ENCODE measurements around the gene HSPG2.

The HSPG2 gene

DNA sequence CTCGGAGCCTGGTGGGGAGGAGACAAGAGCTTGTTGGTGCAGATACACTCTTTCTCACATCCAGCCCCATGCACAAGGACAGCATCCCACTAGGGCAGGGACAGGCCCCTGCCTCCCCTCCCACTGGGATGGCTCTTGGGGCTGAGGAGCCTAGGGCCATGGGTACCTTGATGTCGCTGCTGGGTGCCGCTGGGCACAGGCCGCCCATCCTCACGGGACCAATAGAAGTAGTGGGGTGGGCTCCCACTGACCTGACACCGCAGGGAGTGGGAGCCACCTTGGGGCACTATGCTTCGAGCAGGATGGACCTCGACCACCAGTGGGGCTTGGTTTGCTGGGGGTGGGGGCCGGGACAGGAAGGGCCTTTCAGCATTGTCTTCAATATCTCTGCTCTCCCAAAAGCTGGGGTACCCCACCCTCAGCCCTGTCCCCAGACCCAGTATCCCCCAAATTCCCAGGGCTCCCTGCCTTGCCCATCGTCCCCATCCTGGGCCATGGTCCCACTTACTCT is 77.4 kb downstream of the HSPG2 start:
- DNase-seq: no peak

DNA sequence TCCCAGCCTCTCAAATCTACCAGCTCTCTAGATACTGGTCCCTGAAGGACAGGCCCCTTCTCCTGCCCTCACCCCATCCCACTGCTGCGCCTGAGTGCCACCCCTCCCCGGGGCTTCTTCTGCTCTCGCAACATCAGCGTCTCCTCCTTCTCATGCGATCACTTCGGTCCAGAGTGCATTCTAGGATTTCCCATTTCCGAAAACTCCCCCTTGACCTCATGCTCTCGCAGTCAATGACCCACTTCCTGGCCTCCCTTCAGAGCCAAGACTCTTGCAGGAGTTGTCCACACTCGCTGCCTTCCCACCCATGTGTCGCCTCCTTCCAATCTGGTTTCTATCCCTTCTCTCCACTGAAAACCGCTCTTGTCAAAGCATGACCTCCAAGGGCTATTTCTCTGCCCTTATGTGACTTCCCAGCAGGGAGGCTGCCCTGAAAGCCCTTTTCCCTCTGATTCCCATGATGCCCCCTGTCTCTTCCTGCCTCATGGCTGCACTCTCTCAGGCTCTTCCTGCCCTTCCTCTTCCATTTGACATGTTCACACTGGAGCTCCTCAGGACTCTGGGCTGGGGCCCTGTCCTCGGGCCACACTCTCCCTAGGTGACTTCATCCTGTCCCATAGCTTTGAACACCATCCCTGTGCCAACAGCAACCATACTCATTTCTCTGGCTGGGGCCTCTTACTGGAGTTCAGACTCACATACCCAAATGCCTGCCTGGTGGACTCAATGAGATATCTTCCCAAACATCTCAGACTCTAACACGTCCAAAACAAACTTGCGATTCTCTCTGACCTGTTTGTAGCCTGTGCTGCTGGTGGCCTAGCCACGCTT is 79.1 kb downstream of the HSPG2 start:
- DNase-seq: no peak

DNA sequence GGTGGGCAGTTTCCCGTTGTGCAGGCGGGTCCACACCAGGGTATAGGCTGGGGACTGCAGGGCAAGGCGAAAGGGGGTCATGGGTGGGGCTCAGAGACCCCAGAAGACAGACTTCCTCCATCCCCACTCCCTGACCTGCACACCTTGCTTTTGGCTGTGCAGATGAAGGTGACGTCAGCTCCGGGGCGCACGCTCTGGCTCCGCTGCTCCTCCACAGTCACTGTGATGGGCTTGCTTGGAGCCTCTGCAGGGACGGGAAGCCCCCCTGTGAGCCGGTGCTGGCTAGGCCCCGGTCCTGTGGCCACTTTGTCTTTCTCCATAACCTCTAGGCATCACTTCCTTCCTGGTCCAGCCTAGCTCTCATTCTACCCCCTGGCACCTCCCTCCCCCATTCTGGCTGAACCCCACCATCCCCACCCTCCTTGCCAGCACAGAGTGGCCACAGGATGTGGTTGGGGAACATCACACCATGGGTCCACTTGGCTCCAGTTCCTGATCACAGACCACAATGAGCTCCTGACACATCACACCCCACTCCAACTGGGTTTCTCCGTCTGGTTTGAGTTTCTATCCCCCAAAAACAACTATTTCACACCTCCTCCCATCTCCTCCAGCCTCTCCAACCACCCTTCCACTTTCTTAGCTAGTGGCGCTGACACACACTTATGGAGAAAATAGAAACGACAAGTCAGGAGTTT is 79.8 kb downstream of the HSPG2 start:
- no peak for DNase-seq

DNA sequence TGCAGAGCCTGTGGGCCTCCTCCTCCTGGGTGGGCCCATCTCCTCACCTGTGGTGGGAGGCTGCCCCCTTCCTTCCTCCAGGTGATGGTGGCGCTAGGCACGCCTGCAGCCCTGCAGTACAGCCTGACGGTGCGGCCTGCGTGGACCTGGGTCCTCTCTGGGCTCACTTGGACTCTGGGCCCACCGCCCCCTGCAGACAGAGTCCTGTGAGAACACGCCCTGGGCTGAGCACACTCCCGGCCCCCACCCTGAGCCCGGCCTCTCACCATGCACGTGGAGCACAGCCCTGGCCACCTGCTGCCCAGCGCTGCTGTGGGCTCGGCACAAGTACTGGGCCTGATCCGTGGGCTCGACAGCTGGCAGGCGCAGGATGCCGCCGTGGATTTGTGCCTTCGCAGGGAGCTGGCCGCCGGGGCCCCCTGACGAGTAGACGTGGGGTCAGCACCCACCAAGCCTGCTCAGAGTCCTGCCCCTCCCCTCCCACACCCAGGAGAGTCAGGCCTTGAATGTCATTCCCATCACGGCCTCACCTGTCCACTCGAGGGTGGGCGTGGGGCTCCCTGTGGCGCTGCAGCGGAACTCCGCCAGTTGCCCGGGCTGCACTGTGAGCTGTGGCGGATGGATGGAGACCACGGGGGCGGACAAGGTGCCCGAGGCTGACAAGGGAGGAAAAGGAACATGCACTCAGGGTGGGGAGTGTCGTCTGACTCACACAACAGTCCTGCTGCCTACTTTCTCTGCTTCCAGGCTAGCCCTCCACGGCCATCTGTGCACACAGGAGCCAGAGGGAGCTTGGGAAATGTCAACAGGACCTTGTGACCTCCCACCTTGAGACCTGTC is 81.6 kb downstream of the HSPG2 start:
- no peak for DNase-seq

DNA sequence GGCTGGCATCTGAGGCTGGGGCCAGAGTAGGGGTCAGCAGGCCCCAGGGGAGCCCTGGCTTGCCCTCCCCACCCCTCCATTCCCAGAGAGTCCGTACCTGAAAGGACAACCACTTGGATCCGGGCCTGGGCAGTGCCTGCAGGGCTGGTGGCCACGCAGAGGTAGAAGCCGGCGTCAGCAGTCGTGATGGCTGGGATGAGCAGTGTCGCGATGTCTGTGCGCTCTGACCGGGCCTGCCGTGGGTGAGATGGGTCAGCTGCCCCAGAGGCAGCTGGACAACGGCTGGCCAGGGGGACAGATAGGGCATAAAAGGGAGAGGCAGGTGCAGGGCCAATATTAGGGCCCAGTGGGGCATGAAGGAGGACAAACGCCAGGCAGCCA is 82.4 kb downstream of the HSPG2 start:
- DNase-seq: no peak

DNA sequence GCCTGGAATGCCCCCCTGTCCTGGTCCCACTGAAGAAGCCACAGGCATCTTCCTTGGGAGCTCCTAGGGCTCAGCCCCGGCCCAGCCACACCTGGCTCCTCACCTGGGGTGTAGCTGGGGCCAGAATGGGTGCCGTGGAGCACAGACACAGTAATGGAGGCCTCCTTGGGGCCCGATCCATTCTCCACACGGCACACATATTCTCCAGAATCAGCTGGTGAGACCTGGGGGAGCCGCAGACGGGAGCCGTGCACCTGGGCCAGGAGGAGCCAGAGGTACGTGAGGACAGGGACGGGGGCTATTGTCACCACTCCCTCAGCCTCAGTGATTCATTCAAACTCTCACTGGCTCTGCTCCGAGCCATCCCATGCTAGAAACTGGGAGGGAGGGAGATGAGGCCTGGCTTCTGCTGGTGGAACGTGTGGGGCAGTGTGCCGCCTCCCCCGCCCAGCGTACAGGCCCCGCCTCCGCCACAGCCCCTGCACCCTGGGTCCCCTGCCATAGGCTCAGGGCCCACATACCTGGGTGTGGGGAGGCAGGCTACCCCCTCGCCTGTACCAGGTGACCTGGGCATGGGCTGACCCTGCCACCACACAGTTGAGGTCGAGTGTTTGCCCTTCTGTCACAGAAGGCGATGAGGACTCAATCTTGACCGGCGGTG is 82.9 kb downstream of the HSPG2 start:
- no peak for DNase-seq

DNA sequence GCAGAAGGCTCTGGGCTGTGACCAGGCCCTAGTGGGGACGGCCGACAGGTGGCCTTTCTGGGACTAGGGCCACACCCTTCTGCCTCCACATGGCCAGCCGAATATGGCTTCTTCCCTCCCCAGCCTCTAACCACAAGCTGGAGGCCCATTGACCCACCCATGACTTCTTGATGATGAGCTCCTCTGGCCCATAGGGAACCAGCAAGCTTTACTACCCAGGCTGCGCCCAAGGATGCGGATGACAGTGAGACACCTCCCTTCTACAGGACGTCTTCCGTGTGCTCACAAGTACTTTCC is 84.0 kb downstream of the HSPG2 start:
- DNase-seq: no peak

DNA sequence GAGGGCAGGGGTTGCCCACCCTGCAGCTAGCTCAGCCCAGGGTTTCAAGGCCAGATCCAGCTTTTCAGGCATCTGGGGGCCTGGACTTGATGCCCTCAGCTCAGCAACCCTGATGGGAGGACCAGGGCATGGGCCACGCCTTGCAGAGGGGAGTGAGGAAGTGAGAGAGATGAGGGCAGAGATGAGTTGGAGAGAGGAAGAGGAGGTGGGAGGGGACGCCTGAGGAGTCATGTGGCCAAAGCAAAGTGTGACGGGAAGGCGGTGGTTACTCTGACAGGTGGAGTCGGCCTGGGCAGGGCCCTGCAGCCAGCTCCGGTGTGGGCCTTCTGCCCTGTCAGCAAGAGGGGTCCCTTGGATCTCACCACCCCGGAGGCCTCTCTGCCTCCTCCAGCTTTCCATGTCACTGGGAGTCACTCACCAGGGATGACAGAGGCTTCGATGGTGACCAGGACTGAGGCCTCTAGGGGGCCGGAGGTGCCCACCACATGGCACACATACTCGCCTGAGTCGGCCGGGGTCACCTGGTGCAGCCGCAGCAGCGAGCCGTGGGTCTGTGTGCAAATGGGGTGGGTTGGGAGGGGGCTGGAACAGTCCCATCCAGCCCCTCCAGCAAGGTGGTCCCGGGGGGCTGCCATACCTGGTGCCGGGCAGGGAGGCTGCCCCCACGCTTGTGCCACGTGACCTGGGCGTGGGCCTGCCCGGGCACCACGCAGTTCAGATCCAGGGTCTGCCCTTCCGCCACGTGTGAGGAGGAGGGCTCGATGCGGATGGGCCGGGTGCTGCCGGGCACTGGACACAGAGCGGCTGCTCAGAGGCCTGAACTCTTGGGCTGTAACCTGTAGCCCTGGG is 84.6 kb downstream of the HSPG2 start:
- DNase-seq: no peak

DNA sequence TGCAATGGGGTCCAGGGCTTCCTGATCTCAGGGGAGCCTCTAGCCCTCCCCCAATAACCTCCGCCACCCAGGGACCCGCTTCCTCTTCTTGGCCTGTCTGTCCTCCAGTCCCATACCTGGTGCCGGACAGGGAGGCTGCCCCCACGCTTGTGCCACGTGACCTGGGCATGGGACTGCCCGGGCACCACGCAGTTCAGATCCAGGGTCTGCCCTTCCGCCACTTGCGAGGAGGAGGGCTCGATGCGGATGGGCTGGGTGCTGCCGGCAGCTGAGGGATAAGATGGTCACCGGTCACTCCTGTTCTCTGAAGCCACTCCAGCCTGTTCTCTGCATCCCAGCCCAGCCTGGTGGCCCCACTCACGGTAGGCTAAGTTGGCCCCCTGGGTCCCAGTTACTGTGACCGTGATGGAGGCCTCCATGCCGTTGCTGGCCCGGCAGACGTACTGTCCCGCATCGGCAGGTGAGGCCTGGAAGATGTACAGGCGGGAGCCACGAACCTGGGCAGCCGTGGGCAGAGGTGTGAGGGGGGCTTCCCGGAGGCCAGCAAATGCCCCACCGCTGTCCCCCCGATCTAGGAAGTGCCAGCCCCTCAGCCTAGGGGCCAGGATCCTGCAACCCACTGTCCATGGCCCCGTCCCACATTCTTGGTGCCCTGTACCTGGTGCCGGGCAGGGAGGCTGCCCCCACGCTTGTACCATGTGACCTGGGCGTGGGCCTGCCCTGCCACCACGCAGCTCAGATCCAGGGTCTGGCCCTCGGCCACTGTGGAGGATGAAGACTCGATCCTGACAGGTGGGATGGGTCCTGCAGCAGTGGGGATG is 85.5 kb downstream of the HSPG2 start:
- no peak for DNase-seq

DNA sequence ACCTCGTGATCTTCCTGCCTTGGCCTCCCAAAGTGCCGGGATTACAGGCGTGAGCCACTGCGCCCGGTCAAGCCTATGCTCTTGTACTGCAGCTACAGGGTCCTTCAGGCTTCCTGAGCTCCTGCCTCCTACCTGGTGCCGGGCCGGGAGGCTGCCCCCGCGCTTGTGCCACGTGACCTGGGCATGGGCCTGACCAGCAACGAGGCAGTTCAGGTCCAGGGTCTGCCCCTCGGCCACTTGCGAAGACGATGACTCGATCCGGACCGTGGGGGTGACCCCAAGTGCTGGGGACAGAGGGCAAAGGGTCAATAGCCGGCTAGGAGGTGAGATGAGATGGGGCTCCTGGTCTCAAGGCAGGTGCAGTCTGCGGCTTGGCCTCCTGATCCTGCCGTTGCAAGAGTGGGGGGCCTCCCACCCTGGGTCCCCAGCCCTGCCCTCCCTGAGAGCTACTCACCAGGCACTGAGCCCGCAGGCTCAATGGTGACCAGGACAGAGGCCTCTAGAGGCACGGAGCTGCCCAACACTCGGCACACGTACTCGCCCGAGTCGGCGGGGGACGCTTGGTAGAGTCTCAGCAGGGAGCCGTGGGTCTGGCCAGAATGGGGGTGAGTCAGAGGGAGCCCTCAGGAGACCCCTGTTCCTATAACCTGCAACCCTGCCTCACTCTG is 87.1 kb downstream of the HSPG2 start:
- no peak for DNase-seq

DNA sequence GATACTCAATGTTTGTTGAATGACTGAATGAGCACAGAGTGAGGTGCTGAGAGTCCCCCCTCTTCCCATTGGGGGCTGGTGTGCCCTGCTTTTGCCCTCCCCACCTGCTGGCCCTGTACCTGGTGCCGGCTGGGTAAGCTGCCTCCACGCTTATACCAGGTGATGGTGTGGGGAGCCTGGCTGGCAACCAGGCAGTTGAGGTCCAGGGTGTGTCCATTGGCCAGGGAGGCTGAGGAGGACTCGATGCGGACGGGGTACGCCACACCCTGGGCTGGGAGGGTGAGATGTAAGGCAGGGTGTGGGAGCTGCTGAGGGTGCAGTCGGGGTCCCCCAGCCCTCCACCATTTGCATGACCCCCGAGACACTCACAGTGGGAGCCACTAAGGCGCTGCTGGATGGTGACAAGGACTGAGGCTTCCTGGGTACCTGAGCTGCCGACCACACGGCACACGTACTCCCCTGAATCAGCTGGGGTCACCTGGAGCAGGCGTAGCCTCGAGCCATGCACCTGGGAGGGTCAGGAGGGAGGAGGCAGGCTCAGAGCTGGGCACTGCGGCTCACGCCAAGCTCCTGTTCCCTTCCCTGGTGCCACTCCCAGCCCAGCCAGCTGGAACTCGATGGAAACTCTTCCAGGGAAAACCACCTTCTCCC is 88.5 kb downstream of the HSPG2 start:
- DNase-seq: no peak

DNA sequence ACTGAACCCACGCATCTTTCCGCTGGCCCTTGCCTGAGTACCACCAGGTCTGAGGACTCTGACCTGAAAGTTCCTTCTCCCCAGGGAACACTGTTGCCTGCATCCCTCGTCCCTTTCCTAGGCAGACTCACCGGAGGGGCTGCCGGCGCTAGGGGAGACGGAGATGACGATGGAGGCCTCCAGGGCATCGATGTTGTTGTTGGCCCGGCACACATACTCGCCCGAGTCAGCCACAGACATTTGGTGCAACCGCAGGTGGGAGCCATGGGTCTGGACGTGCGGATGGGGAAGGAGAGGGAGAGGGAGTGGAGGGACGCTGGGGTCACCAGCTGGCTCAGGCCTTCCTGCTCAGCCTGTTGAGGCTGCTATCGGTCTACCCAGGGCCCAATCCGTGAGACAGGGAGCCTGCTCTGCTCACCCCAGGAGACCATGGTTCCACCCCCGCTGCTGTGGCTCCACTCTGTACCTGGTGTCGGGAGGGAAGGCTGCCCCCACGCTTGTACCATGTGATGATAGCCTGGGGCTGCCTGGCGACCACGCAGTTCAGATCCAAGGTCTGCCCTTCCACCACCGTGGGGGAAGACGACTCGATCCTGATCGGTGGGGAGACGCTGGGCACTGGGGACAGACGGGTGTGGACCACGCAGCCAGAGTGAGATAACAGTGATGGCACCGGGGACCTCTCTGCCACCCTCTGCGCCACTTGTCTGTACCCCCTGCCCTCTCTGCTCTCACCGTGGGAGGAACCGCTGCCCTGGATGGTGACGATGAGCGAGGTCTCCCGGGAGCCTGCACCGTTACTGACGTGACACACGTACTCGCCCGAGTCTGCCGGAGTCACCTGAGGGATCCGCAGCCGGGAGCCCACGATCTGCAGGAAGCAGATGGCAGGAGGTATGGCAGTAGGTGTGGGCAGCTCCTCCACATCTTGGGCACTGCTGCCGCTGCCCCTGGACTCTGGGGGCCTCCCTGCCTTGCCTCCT is 89.6 kb downstream of the HSPG2 start:
- no peak for DNase-seq

DNA sequence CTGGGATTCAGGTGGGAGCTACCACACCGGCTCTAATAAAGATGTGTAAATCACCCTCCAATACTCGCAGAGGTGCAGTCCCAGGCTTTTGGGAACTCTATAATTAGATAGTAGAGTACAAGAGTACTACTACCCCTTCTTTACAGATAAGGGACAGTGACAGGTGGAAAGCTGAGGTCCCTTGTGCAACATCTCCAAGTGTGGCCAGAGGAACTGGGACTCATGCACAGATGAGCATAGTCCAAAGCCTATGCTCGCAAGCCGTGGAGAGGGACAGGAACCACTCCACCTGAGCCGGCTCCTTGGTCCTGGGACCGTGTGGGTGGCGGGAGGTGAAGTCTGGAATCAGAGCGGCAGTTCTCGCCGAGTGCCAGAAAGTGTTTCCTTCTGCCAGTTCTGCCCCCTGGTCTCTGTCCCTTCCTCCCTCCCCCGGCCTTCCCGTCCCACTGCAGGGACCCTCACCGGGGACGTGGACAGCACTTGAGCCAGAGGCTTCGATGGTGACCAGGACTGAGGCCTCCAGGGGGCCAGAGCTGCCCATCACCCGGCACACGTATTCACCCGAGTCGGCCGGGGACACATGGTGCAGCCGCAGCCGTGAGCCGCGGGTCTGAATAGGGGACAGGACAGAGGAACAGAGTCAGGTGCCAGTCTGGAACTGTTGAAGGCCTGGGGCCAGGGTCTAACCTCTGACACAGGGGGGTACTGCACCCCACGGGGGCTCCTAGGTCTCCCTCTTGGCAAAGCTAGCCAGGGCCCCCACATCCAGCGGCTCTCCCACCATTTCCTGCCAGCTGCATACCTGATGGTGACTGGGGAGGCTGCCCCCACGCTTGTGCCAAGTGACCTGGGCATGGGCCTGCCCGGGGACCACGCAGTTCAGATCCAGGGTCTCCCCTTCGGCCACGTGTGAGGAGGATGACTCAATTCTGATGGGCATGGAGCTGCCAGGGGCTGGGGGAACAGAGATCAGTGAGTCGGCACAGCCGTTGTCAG is 91.2 kb downstream of the HSPG2 start:
- no peak for DNase-seq

DNA sequence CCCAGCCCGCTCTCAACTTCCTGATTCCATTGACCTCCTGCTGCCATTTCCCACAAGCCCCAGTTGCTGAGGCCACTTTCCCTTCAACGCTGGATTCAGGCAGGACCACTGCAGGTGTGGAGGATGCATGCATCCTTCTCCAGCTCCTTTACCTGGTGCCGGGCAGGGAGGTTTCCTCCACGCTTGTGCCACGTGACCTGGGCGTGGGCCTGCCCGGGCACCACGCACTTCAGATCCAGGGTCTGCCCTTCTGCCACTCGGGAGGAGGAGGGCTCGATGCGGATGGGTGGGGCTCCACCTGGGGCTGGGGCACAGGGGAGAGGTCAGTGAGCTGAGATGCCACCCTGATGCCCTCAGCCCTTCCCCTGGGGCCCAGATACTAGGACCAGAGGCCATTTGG is 93.1 kb downstream of the HSPG2 start:
- no peak for DNase-seq

DNA sequence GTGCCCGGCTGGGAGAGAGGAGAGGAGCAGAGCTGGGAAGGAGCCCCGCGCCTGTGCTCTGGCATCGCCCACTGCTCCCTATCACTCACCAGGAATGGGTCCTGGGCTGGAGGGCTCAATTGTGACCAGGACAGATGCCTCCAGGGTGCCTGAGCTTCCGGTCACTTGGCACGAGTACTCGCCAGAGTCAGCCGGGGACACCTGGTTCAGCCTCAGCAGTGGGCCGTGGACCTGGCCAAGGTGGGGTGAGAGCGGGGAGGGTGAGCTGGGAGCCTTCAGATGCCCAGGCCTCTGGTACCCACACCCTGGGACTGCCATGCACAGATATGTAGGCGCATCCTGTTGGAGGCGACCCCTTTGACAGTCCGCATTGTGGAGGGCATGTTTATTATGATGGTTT is 93.9 kb downstream of the HSPG2 start:
- DNase-seq: no peak

DNA sequence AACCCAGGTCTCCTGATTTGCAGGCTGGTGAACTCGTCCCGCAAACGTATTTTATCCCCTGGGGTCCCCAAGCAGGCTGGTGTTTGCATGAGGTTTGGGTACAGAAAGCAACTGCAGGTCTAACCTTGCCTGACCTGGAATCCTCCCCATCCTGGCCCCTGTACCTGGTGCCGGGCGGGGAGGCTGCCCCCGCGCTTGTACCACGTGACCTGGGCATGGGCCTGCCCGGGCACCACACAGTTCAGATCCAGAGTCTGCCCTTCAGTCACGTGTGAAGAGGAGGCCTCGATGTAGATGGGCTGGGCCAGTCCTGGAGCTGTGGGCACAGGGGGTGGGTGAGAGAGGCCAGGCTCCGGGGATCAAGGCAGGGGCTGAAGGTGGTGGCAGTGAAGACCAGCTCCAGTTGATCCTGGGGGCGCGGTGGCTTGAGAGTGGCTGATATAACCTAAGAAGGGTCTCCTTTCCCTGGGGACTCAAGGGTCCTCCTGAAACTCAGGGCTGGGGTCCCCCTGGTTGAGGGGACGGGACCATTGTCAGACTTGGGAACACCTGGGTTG is 94.4 kb downstream of the HSPG2 start:
- no peak for DNase-seq

DNA sequence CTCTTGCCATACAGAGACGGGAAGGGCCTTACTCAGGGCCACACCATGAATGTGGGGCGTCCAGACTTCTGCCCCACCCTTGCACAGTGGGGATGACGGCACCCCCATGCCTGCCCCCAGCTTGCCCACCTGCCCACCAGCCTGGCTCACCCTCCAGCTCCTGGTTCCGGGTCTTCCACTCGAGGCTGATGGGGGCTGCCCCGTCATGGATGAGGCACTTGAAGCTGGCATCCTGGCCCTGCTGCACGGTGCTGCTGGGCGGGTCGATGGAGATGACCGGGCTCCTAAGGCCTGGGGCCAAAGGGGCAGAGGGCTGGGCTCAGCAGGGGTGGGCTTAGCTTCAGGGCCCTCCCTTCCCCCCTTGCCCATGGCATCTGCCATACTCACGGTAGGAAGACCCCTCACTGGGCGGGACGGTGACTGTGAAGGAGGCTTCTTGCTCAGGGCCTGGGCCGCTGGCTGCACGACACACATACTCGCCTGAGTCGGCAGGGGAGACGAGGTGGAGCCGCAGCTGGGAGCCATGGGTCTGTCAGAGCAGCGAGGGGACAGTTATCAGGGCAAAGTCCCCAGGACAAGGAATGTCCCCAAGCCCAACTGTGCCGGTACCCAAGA is 95.2 kb downstream of the HSPG2 start:
- DNase-seq: no peak
